Skeletal muscle satellite cell (primary cell): ENCODE results near the gene BMERB1.
"Not testable (repeated sequence)": the region's sequence is repeated elsewhere in the genome, so short reads cannot be mapped to it uniquely, and the experiment has no call there.

Experiments
- H3K27me3 ChIP-seq: 2 replicates; pipeline ENCODE4 v1.7.0; 2013; ENCODE audit warnings: low read length; ENCODE audit not compliant: control insufficient read depth, insufficient read depth
- H3K36me3 ChIP-seq: 2 replicates; pipeline ENCODE4 v1.7.0; 2013; ENCODE audit warnings: mild to moderate bottlenecking, control low read depth, low read length; ENCODE audit not compliant: insufficient read depth
- H3K4me1 ChIP-seq: 2 replicates; pipeline ENCODE4 v1.7.0; 2013; ENCODE audit warnings: low read length; ENCODE audit not compliant: control insufficient read depth, insufficient read depth
- H3K4me2 ChIP-seq: 2 replicates; pipeline ENCODE4 v1.7.0; 2013; ENCODE audit warnings: mild to moderate bottlenecking, low read length
- H3K4me3 ChIP-seq: 2 replicates; pipeline ENCODE4 v1.7.0; 2013; ENCODE audit warnings: low read length
- H3K9ac ChIP-seq: 2 replicates; pipeline ENCODE4 v1.7.0; 2013; ENCODE audit warnings: mild to moderate bottlenecking, low read depth, low read length, moderate library complexity
- H3K9me3 ChIP-seq: replicated peaks from 2 replicates; pipeline ENCODE4 v1.7.0; 2013; ENCODE audit warnings: mild to moderate bottlenecking, control low read depth, low read length

Gene BMERB1

GRCh38 chr16:15466131-15466530, 31.7 kb downstream of the BMERB1 start:
- peaks cover 6% of the 10 kb centered on the region for H3K4me1 ChIP-seq
- H3K4me2 ChIP-seq: no peak overlapping the region
- no peak overlapping the region for H3K4me3 ChIP-seq
- no peaks in the 10 kb centered on the region for H3K36me3 ChIP-seq
- no peaks in the 10 kb centered on the region for H3K27me3 ChIP-seq
- no peak overlapping the region for H3K9ac ChIP-seq
- H3K9me3 ChIP-seq: no peaks in the 10 kb centered on the region

DNA sequence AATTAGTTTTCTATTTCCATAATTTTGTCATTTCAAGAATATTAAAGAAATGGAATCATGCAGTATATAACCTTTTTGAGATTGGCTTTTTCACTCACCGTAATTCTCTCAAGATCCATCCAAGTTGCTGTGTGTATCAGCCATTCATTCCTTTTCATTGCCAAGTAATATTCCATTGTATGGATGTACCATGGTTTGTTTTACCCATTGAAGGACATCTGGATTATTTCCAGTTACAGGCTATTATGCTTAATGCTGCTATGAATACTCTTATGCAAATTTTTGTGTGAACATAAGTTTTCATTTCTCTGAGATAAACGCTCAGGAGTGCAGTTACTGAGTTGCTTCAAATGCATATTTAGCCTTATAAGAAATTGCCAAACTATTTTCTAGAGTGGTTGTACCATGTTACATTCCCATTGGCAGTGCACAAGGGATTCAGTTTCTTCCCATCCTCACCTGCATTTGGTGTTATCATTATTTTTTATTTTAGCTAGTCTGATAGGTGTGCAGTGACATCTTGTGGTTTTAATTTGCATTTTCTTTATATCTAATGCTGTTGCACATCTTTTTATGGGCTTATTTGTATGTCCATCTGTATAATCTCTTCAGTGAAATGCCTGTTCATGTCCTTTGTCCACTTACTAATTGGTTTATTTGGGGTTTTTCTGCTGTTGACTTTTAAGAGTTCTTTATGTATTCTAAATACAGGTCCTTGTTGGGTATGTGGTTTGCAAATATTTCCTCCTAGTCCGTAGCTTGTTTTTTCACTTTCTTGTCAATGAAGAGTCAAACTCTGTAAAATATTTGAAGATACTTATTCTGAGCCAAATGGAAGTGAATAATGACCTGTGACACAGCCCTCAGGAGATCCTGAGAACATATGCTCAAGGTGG, 32.7 kb downstream of the BMERB1 start:
- Histone ChIP-seq H3K9ac (no peak overlapping the region), H3K9me3 (no peaks in the 10 kb centered on the region), H3K27me3 (no peaks in the 10 kb centered on the region), H3K36me3 (no peaks in the 10 kb centered on the region), H3K4me3 (no peak overlapping the region), H3K4me1 (no peaks in the 10 kb centered on the region), H3K4me2 (no peak overlapping the region)

DNA sequence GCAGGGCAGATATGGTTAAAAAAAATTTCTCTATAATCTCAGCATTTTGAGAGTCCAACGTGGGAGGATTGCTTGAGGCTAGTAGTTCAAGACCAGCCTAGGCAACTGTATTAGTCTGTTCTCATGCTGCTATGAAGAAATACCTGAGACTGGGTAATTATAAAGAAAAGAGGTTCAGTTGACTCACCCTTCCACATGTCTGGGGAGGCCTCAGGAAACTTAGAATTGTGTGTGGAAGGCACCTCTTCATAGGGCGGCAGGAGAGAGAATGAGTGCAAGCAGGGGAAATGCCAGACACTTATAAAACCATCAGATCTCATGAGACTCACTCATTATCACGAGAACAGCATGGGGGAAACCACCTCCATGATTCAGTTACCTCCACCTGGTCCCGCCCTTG, 42.6 kb downstream of the BMERB1 start:
- not testable (repeated sequence) for H3K27me3 ChIP-seq, H3K9ac ChIP-seq, H3K9me3 ChIP-seq, H3K4me2 ChIP-seq, H3K4me3 ChIP-seq, H3K36me3 ChIP-seq, H3K4me1 ChIP-seq

DNA sequence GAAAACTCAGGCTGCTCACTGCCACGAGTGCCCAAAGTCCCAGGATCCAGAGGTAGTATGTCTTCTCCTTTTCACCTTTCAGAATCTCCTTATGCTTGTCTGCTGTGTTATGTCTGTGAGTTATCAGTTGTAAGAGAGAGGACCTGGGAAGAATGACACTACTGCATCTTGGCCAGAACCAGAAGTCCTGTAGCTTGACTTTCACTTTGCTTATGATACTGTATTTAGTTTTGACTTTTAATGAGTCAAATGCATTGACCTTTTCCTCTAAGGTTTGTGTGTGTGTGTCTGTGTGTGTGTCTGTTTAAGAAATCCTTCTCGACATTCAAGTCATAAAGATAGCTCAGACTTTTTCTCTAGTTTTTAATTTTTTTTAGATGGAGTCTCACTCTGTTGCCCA, 43.4 kb downstream of the BMERB1 start:
- no peaks in the 10 kb centered on the region for H3K27me3 ChIP-seq
- H3K9ac ChIP-seq: no peak overlapping the region

DNA sequence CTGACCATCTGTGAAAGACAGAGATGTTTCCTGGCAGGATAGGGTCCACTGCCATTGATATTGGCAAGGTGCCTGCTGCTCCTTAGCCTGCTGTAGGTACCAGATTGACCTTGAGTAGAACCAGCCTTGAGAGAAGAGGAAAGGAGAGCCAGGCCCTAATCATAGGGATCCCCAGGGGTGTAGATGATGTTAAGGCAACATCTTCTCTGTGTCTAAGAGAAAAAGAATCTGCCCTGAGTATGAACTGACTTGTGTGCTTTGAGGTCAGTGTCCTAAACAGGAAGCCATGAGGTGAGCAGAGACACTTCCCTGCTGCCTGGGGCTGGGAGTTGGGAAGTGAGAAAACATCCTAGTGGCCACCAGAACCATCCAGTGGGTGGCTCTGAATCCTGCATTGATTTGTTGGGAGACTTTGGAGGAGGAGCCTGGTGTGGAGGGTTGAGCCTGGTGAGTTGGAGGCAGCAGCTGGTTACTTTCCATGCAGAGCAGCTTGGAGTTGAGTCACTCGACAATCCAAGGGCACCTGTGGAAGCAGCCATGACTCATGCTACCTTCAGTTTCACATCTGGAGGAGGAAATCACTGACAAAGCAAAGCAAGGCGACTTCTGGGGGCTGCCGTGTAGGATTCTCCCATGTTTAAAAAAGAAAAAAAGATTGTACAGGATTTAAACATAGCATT, 47.8 kb downstream of the BMERB1 start:
- H3K9me3 ChIP-seq: no peaks in the 10 kb centered on the region
- no peak overlapping the region for H3K9ac ChIP-seq
- no peak overlapping the region for H3K4me3 ChIP-seq
- no peaks in the 10 kb centered on the region for H3K27me3 ChIP-seq
- no peaks in the 10 kb centered on the region for H3K36me3 ChIP-seq
- H3K4me1 ChIP-seq: peaks cover 10% of the 10 kb centered on the region
- H3K4me2 ChIP-seq: peak overlapping the region; percentile 5

More for the DNA sequence above, 43.4 kb downstream of the BMERB1 start:
- peaks cover 3% of the 10 kb centered on the region for H3K9me3 ChIP-seq
- no peak overlapping the region for H3K4me3 ChIP-seq
- peaks cover 13% of the 10 kb centered on the region for H3K4me1 ChIP-seq
- H3K36me3 ChIP-seq: peaks cover 8% of the 10 kb centered on the region
- no peak overlapping the region for H3K4me2 ChIP-seq

GRCh38 chr16:15482748-15483298, 48.4 kb downstream of the BMERB1 start:
- Histone ChIP-seq H3K4me3 (no peak overlapping the region), H3K36me3 (no peaks in the 10 kb centered on the region), H3K4me2 (peak overlapping the region; percentile 5), H3K27me3 (no peaks in the 10 kb centered on the region), H3K9me3 (no peaks in the 10 kb centered on the region), H3K4me1 (peaks cover 10% of the 10 kb centered on the region), H3K9ac (no peak overlapping the region)

GRCh38 chr16:15483857-15484256, 49.5 kb downstream of the BMERB1 start:
- H3K4me1 ChIP-seq: peaks cover 13% of the 10 kb centered on the region
- no peaks in the 10 kb centered on the region for H3K36me3 ChIP-seq

DNA sequence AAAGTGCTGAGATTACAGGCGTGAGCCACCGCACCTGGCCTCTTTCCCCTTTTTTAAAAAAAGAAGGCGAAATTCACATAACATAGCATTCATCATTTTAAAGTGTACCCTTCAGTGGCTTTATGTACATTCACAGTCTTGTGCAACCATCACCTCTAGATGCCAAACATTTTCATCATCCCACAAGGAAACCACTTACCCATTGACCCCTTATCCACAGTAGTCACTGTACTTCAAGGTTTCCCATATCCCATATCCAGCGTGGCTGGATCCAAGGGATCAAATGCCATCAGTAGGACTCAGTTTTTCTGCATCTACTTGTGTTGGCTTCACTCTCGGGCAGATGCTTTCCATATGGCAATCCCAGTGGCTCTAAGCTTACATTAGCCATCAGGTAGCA, 50.3 kb downstream of the BMERB1 start:
- H3K4me1 ChIP-seq: peaks cover 19% of the 10 kb centered on the region
- H3K9me3 ChIP-seq: no peaks in the 10 kb centered on the region

More at GRCh38 chr16:15483857-15484256, 49.5 kb downstream of the BMERB1 start:
- no peaks in the 10 kb centered on the region for H3K27me3 ChIP-seq
- no peaks in the 10 kb centered on the region for H3K9me3 ChIP-seq
- H3K4me2 ChIP-seq: no peak overlapping the region
- H3K9ac ChIP-seq: no peak overlapping the region
- H3K4me3 ChIP-seq: no peak overlapping the region

GRCh38 chr16:15485175-15485574, 50.8 kb downstream of the BMERB1 start:
- Histone ChIP-seq H3K27me3 (no peaks in the 10 kb centered on the region), H3K4me3 (no peak overlapping the region), H3K9me3 (no peaks in the 10 kb centered on the region), H3K4me2 (no peak overlapping the region), H3K36me3 (no peaks in the 10 kb centered on the region), H3K4me1 (peaks cover 24% of the 10 kb centered on the region), H3K9ac (no peak overlapping the region)

More for the DNA sequence above, 50.3 kb downstream of the BMERB1 start:
- Histone ChIP-seq H3K4me3 (no peak overlapping the region), H3K36me3 (no peaks in the 10 kb centered on the region), H3K9ac (no peak overlapping the region), H3K27me3 (no peaks in the 10 kb centered on the region), H3K4me2 (no peak overlapping the region)

GRCh38 chr16:15486661-15487060, 52.3 kb downstream of the BMERB1 start:
- Histone ChIP-seq H3K4me3 (no peak overlapping the region), H3K4me1 (peaks cover 24% of the 10 kb centered on the region), H3K9ac (no peak overlapping the region), H3K9me3 (no peaks in the 10 kb centered on the region), H3K27me3 (no peaks in the 10 kb centered on the region), H3K36me3 (no peaks in the 10 kb centered on the region), H3K4me2 (no peak overlapping the region)

GRCh38 chr16:15487336-15488284, 53.2 kb downstream of the BMERB1 start:
- H3K36me3 ChIP-seq: no peaks in the 10 kb centered on the region
- peaks cover 17% of the 10 kb centered on the region for H3K4me1 ChIP-seq
- no peak overlapping the region for H3K4me3 ChIP-seq
- no peak overlapping the region for H3K9ac ChIP-seq
- H3K27me3 ChIP-seq: no peaks in the 10 kb centered on the region
- H3K4me2 ChIP-seq: no peak overlapping the region
- H3K9me3 ChIP-seq: no peaks in the 10 kb centered on the region
